ENCODE measurements around the gene OTUD4.

The OTUD4 gene

DNA sequence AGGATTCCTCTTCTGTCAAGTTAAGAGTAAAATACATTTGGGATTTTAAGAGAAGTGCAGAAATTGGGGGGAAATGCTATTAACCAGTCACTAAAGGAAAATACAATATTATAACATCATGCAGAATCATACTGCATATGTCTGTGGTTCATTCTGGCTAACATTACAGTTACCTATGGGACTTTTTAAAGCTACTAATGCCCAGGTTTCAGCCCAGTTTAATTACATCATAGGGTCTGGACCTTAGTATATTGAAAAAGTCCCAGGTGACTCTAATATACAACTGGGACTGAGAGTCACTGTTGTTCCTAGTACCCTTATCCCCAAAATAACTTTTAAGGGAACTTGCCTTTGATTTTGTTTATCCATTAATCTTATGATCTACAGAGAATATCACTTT lies 72.3 kb downstream of the OTUD4 start:
- no peak for ATAC-seq
- no peak for TF ChIP-seq GLIS3 (CRISPR knock-in tag; IDR thresholded peaks at IDR 0.05)
- TF ChIP-seq ARNTL (CRISPR knock-in tag; IDR thresholded peaks at IDR 0.05; ENCODE audit: borderline replicate concordance, low read depth): no peak
- TF ChIP-seq ZNF70 (CRISPR knock-in tag; IDR thresholded peaks at IDR 0.05): no peak
- no peak for TF ChIP-seq TOX (CRISPR knock-in tag; IDR thresholded peaks at IDR 0.05; ENCODE audit: borderline replicate concordance)
- TF ChIP-seq, protein P1, sequence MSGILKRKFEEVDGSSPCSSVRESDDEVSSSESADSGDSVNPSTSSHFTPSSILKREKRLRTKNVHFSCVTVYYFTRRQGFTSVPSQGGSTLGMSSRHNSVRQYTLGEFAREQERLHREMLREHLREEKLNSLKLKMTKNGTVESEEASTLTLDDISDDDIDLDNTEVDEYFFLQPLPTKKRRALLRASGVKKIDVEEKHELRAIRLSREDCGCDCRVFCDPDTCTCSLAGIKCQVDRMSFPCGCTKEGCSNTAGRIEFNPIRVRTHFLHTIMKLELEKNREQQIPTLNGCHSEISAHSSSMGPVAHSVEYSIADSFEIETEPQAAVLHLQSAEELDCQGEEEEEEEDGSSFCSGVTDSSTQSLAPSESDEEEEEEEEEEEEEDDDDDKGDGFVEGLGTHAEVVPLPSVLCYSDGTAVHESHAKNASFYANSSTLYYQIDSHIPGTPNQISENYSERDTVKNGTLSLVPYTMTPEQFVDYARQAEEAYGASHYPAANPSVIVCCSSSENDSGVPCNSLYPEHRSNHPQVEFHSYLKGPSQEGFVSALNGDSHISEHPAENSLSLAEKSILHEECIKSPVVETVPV (CRISPR knock-in tag; IDR thresholded peaks at IDR 0.05): no peak
- no peak for TF ChIP-seq BACH2 (CRISPR knock-in tag; IDR thresholded peaks at IDR 0.05; ENCODE audit: borderline replicate concordance)
- no peak for TF ChIP-seq ZC3H10 (CRISPR knock-in tag; IDR thresholded peaks at IDR 0.05)
- no peak for TF ChIP-seq RARB (CRISPR knock-in tag; IDR thresholded peaks at IDR 0.05)
- TF ChIP-seq ZFP30 (CRISPR knock-in tag; IDR thresholded peaks at IDR 0.05): no peak
- no peak for TF ChIP-seq ESRRG (CRISPR knock-in tag; IDR thresholded peaks at IDR 0.05)
- TF ChIP-seq, protein P2, sequence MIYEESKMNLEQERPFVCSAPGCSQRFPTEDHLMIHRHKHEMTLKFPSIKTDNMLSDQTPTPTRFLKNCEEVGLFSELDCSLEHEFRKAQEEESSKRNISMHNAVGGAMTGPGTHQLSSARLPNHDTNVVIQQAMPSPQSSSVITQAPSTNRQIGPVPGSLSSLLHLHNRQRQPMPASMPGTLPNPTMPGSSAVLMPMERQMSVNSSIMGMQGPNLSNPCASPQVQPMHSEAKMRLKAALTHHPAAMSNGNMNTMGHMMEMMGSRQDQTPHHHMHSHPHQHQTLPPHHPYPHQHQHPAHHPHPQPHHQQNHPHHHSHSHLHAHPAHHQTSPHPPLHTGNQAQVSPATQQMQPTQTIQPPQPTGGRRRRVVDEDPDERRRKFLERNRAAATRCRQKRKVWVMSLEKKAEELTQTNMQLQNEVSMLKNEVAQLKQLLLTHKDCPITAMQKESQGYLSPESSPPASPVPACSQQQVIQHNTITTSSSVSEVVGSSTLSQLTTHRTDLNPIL (CRISPR knock-in tag; IDR thresholded peaks at IDR 0.05; ENCODE audit: low read depth): no peak
- TF ChIP-seq PPARA (CRISPR knock-in tag; IDR thresholded peaks at IDR 0.05; ENCODE audit: borderline replicate concordance): no peak
- no peak for TF ChIP-seq OSR1 (CRISPR knock-in tag; IDR thresholded peaks at IDR 0.05)
- TF ChIP-seq, protein P3, sequence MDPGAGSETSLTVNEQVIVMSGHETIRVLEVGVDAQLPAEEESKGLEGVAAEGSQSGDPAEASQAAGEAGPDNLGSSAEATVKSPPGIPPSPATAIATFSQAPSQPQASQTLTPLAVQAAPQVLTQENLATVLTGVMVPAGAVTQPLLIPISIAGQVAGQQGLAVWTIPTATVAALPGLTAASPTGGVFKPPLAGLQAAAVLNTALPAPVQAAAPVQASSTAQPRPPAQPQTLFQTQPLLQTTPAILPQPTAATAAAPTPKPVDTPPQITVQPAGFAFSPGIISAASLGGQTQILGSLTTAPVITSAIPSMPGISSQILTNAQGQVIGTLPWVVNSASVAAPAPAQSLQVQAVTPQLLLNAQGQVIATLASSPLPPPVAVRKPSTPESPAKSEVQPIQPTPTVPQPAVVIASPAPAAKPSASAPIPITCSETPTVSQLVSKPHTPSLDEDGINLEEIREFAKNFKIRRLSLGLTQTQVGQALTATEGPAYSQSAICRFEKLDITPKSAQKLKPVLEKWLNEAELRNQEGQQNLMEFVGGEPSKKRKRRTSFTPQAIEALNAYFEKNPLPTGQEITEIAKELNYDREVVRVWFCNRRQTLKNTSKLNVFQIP (CRISPR knock-in tag; IDR thresholded peaks at IDR 0.05; ENCODE audit: borderline replicate concordance, low read depth): no peak
- TF ChIP-seq, protein P4, sequence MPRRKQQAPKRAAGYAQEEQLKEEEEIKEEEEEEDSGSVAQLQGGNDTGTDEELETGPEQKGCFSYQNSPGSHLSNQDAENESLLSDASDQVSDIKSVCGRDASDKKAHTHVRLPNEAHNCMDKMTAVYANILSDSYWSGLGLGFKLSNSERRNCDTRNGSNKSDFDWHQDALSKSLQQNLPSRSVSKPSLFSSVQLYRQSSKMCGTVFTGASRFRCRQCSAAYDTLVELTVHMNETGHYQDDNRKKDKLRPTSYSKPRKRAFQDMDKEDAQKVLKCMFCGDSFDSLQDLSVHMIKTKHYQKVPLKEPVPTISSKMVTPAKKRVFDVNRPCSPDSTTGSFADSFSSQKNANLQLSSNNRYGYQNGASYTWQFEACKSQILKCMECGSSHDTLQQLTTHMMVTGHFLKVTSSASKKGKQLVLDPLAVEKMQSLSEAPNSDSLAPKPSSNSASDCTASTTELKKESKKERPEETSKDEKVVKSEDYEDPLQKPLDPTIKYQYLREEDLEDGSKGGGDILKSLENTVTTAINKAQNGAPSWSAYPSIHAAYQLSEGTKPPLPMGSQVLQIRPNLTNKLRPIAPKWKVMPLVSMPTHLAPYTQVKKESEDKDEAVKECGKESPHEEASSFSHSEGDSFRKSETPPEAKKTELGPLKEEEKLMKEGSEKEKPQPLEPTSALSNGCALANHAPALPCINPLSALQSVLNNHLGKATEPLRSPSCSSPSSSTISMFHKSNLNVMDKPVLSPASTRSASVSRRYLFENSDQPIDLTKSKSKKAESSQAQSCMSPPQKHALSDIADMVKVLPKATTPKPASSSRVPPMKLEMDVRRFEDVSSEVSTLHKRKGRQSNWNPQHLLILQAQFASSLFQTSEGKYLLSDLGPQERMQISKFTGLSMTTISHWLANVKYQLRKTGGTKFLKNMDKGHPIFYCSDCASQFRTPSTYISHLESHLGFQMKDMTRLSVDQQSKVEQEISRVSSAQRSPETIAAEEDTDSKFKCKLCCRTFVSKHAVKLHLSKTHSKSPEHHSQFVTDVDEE (CRISPR knock-in tag; IDR thresholded peaks at IDR 0.05): no peak
- TF ChIP-seq ZNF8 (CRISPR knock-in tag; IDR thresholded peaks at IDR 0.05): no peak
- TF ChIP-seq TCF4 (CRISPR knock-in tag; IDR thresholded peaks at IDR 0.05; ENCODE audit: borderline replicate concordance): no peak

DNA sequence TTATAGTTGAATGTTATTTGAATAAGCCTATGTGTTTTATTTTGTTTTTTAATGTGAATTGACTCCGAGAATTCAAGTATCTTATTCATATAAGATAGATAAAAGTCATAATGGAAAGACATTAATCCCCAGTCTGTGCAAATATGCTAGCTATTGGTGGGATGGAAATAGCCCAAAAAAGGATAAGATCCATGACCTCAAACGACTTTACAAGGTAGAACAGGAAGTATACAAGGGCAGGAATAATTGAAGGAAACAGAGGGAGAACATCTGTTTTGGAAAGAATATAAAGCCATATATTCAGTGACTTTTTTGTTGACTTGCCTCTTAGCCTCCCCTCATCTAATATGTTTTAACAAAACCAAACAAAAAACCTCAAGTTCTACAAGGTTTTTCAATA lies 73.3 kb downstream of the OTUD4 start:
- no peak for ATAC-seq
- TF ChIP-seq SNAI2 (CRISPR knock-in tag; IDR thresholded peaks at IDR 0.05): no peak
- TF ChIP-seq, protein P5, sequence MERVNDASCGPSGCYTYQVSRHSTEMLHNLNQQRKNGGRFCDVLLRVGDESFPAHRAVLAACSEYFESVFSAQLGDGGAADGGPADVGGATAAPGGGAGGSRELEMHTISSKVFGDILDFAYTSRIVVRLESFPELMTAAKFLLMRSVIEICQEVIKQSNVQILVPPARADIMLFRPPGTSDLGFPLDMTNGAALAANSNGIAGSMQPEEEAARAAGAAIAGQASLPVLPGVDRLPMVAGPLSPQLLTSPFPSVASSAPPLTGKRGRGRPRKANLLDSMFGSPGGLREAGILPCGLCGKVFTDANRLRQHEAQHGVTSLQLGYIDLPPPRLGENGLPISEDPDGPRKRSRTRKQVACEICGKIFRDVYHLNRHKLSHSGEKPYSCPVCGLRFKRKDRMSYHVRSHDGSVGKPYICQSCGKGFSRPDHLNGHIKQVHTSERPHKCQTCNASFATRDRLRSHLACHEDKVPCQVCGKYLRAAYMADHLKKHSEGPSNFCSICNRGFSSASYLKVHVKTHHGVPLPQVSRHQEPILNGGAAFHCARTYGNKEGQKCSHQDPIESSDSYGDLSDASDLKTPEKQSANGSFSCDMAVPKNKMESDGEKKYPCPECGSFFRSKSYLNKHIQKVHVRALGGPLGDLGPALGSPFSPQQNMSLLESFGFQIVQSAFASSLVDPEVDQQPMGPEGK (CRISPR knock-in tag; IDR thresholded peaks at IDR 0.05; ENCODE audit: borderline replicate concordance): no peak
- no peak for TF ChIP-seq PPARA (CRISPR knock-in tag; IDR thresholded peaks at IDR 0.05; ENCODE audit: borderline replicate concordance)
- TF ChIP-seq ESRRG (CRISPR knock-in tag; IDR thresholded peaks at IDR 0.05): no peak
- TF ChIP-seq, protein P4 (CRISPR knock-in tag; IDR thresholded peaks at IDR 0.05): no peak
- TF ChIP-seq ZC3H10 (CRISPR knock-in tag; IDR thresholded peaks at IDR 0.05): no peak
- TF ChIP-seq OSR1 (CRISPR knock-in tag; IDR thresholded peaks at IDR 0.05): no peak
- TF ChIP-seq, protein P3 (CRISPR knock-in tag; IDR thresholded peaks at IDR 0.05; ENCODE audit: borderline replicate concordance, low read depth): no peak
- TF ChIP-seq, protein P2 (CRISPR knock-in tag; IDR thresholded peaks at IDR 0.05; ENCODE audit: low read depth): no peak
- no peak for TF ChIP-seq TCF4 (CRISPR knock-in tag; IDR thresholded peaks at IDR 0.05; ENCODE audit: borderline replicate concordance)
- no peak for TF ChIP-seq ISL1 (CRISPR knock-in tag; IDR thresholded peaks at IDR 0.05)
- TF ChIP-seq ZNF565 (CRISPR knock-in tag; conservative IDR thresholded peaks at IDR 0.05; ENCODE audit: low read depth): no peak
- TF ChIP-seq CSDC2 (CRISPR knock-in tag; IDR thresholded peaks at IDR 0.05): no peak
